ENCODE measurements around the gene RPGRIP1L. TPM values are rescaled to one million over a fixed set of nuclear protein-coding genes. Genes with fewer than 3 reads are reported as not detected.
"Not testable (repeated sequence)": the region's sequence is repeated elsewhere in the genome, so short reads cannot be mapped to it uniquely, and the experiment has no call there.

RPGRIP1L gene
- total RNA-seq, 1 donor from 2014 or later = 1.7 TPM

DNA sequence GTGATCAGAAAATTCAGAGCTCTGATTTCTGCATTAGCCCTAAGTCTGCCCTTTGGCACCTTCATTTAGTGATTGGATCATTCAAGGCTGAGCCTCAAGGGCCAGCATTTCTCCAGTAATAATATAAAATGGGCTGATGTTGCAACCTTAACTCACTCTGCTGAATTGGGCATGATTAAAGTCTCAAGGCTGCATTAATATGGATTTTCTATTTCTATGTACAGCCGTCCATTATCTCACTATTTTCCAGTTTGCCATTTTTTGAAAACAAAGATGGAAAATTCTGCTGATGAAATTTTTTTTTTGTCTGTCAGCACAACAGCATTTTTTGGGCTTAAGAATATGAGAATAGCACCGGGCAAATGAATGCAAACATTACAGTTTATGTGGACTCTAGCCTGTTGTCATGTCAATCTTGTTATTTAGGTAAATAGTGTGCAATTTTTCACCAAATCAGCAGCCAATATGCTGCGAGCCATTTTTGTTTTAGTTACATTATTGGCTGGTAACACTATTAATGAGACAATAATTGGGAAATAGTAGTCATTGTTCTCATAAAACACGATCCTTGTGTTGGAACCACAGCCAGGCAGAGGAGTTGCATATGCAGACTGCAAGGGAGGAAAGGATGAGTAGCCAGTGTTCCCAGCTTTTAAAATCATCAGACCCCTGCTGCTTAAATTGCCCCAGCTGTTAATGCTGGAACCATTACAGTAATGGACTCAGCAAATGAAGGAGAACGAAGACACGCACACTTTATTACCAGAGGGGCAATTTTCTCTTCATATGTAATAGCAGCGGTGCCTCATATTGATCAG lies 10.8 kb upstream of the RPGRIP1L start:
- DNase-seq = no peak
- intact Hi-C loops (cut with micrococcal nuclease) = no loop called here
- ATAC-seq = peak; percentile 72

DNA sequence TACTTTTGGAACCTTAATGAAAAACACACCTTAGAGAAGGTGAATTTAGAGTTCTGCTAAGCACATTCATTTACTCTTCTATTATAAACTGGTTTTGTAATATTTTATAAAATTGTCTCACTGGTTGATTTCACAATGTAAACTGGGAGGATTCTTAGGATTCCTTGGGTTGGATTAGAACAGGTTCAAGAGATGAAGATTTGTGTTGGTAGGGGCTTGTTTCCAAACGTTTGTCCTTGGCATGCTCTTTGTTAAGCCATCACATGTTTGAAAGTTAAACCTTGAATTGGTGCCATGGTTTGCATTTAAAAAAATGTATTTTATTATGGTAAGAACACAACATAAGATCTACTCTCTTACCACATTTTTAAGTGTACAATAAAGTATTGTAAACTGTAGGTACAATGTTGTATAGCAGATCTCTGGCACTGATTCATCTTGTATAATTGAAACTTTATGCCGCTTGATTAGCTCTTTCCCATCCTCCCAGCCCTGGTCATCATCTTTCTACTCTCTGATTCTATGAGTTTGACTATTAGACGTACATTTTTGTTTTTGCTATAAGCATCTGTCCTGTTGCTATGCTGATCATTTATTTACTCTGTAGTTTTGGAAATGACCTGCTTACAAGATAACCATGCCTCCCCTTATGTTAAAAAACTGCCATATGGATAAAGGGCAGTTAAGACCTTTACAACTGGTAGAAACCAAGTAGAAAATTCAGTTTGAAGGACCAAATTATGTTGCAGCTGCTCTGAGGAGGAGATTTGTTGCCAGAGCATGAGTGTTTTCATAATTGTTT lies 9.9 kb upstream of the RPGRIP1L start:
- intact Hi-C loops (cut with micrococcal nuclease) = no loop called here
- DNase-seq = no peak
- no peak for ATAC-seq

DNA sequence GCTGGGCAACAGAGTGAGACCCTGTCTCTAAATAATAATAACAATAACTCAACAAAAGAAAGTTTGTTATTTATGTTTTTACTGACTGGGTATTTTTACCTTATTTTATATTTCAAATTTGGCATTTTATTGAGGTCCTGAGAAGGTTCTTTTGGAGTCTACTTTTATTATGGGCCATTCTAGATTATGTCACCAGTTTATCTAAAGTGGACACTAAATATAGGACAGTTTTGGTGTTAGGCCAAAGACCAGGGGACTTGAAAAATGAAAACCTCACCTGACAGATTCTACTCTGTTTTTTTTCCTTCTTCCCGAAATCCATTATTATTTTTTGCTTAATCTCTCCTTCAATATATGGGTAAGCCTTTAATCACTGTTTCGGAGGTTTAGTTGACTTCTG lies 8.4 kb upstream of the RPGRIP1L start:
- intact Hi-C loops (cut with micrococcal nuclease) = no loop called here
- peak; percentile 52 for ATAC-seq
- DNase-seq = no peak

DNA sequence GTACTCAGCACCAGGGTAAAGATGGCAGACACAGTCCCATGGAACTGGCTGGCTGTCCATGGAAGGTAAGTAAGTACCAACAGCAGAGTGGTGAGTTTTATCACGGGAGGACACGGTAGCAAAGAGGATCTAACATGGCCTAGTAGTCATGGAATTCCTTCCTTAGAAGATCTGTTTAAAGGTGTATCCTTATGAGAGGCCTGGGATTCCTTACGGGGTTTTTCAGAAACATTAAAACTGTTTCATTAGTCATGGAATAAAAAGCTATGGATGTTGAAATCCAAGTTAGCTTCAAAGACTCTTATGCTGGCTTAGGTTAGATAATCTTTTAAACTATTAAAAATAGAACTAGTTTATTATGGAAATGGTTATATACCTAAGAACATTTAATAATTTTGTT lies 7.7 kb upstream of the RPGRIP1L start:
- DNase-seq (no peak), ATAC-seq (no peak)
- intact Hi-C loops (cut with micrococcal nuclease) = no loop called here

DNA sequence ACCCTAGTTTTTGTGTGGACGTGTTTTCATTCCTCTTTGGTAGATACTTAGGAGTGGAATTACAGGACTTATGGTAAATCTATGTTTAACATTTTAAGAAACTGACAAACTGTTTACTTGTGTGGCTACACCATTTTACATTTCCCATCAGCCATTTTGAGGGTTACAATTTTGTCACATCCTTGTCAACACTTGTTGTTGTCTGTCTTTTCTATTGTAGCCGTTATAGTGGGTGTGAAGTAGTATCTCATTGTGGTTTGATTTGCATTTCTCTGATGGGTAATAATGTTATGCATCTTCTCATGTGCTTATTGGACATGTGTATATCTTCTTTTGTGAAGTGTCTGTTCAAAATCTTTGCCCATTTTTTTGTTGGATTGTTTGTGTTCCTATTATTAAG lies 4.8 kb upstream of the RPGRIP1L start:
- intact Hi-C loops (cut with micrococcal nuclease) = no loop called here
- DNase-seq (no peak), ATAC-seq (no peak)

DNA sequence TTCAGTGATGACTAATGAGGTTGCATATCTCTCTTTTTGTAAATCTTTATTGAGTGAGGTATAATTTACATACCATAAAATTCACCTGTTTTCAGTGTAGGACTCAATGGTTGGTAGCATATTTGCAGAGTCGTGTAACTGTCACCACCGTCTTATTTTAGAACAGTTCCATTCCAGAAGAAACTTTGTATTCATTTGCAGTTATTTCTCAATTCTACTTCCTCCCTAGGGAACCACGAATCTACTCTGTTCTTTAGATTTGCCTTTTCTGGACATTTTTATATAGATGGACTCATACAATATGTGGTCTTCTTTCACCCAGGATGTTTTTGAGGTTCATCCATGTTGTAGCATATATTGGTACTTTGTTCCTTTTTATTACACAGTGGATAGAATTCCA lies 4.0 kb upstream of the RPGRIP1L start:
- intact Hi-C loops (cut with micrococcal nuclease) = no loop called here
- DNase-seq (no peak), ATAC-seq (no peak)

DNA sequence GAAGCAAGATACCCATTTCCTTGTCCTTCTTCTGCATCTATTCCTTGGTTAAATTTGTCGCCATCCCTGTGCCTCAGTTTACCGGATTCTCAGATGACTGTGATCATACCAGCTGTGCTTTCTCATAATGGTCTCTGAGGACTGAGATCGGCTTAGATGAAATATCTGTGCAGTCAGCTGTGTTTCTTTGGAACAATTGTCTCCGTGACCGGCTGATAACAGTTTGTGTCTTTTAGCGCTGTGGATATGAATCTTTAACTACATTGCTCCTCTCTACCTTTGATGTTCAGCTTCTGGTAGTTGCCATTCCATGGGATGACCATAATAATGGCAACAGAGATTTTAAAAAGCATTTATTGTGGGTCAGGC lies 770 bp upstream of the RPGRIP1L start:
- intact Hi-C loops (cut with micrococcal nuclease) = no loop called here
- no peak for ATAC-seq
- no peak for DNase-seq

DNA sequence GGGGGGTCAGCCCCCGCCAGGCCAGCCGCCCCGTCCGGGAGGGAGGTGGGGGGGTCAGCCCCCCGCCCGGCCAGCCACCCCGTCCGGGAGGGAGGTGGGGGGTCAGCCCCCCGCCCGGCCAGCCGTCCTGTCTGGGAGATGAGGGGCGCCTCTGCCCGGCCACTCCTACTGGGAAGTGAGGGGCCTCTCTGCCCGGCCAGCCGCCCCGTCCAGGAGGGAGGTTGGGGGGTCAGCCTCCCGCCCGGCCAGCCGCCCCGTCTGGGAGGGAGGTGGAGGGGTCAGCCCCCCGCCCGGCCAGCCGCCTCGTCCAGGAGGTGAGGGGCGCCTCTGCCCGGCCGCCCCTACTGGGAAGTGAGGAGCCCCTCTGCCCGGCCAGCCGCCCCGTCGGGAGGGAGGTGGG lies 5.4 kb downstream of the RPGRIP1L start:
- intact Hi-C loops (cut with micrococcal nuclease); ATAC-seq; DNase-seq: not testable (repeated sequence)

DNA sequence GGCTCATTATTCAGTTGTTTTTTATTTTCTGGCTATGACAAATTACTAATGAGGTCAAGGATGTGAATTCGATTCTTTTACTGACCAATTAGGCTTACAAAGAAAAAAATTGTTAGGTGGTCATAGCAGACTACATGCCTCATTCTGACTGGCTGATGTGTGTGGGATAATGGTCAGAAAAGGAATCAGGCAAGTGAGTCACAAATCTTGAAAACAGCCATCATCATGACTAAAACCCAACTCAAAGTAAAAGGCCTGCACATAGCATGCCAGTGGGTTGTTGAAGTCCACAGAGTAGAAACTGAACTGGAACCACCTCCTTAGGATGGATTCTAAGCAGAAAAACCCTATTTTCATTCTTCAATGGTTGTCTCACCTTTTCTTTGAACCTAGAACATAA lies 8.6 kb downstream of the RPGRIP1L start:
- no peak for ATAC-seq

DNA sequence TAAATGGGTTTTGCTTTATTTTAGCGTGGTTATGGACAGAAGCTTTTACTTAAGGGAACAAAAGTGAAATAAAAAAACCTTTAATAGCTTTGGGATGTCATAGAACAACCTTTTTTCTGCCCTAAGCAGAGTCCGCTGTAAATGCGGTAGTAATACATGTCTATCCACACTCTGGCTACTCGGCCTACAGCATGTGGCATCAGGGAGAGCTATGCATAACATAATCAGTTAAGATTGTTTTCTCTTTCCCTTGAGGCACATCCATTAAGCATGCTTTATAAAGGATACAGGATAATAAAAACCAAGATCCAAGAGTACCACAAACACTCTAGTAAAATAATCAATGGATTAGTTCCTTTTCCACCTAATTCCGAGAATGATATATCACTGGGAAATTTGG lies 10.3 kb downstream of the RPGRIP1L start:
- no peak for DNase-seq
- intact Hi-C loops (cut with micrococcal nuclease) = no loop called here

More for the DNA sequence above, 8.6 kb downstream of the RPGRIP1L start:
- intact Hi-C loops (cut with micrococcal nuclease) = no loop called here
- DNase-seq = no peak

DNA sequence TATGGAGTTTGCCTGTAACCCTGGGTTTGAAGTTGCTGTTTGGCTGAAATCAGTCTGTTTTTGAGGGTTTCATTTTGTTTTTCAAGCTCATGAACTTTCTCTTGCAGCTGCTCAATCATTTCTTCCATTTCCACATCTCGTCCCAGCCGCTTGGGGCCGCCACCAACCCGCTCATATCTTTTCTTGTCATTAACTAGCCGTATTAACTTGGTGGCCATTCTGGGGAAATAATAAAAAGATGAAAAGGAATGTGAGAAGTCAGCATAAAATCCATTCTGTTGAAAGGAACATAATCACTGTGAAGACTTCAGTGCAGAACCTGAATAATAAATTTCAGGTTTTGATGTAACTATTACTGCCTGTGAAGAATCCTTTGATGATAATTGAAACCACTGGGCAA lies 11.5 kb downstream of the RPGRIP1L start:
- ATAC-seq = no peak
- DNase-seq = no peak
- intact Hi-C loops (cut with micrococcal nuclease) = no loop called here

More for the DNA sequence above, 10.3 kb downstream of the RPGRIP1L start:
- ATAC-seq = no peak

DNA sequence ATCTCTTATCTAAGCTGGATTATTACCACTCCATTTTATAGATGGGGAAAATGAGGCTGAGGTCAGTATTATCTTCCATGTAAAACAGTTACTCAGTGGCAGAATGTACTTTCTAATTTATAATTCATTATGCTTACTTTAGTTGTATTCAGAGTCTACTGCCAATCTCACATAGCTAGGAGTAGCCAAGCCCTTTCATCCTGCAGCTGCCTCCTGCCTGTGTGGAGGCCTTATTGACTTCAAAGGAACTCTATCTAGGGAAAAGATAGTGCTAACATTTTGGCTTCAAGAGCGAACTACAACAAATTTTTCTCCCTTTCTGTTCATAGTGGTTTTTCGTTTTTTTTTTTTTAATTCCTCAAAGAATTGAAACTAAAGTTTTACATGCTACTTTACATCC lies 12.9 kb downstream of the RPGRIP1L start:
- DNase-seq = no peak
- no peak for ATAC-seq
- intact Hi-C loops (cut with micrococcal nuclease) = no loop called here

DNA sequence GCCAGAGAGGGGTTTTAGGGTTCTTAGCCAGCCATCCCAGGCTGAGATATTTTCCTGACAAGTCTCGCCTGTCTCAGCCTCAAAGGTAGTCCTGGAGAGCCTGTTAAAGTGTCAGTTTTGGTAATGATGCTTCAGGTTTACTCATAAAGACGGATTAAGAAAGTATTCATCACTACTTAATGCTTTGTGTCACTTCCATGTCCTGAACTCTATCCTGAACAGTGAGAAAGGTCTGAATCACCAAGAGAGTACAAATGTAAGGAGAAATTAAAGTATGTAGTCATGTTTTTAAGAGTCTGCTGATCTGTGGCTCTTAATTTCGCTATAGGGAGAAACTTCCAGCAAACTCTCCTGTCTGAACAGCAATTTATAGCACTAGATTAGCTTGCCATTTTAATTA lies 14.0 kb downstream of the RPGRIP1L start:
- DNase-seq = no peak
- ATAC-seq = no peak
- intact Hi-C loops (cut with micrococcal nuclease) = no loop called here

DNA sequence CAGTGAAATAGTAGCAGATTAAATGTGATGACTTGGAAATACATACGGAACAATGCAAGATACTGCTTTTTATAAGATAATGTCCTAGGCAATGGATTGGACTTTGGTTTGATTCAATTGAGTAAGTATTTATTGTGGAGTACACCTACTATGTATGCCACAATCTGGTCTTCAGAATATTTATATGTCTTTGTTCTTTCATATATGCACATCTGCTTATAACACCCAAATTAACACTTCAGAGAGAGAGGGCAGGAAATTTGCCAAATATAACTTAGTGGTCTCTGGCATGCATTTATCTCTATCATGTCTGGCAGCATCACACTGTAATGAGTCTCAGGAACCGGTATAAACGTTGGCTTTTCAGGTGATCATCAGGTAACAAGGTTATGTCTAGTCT lies 16.9 kb downstream of the RPGRIP1L start:
- intact Hi-C loops (cut with micrococcal nuclease) = no loop called here

DNA sequence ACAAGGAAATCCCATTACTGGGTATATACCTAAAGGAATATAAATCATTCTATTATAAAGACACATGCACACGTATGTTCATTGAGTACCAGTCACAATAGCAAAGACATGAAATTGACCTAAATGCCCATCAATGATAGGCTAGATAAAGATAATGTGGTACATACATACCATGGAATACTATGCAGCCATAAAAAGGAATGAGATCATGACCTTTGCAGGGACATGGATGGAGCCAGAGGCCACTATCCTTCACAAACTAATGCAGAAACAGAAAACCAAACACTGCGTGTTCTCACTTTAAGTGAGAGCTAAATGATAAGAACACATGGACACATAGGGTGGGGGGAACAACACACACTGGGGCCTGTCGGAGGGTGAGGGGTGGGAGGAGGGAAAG lies 18.3 kb downstream of the RPGRIP1L start:
- DNase-seq; ATAC-seq; intact Hi-C loops (cut with micrococcal nuclease): not testable (repeated sequence)

More for the DNA sequence above, 16.9 kb downstream of the RPGRIP1L start:
- DNase-seq = no peak
- no peak for ATAC-seq

DNA sequence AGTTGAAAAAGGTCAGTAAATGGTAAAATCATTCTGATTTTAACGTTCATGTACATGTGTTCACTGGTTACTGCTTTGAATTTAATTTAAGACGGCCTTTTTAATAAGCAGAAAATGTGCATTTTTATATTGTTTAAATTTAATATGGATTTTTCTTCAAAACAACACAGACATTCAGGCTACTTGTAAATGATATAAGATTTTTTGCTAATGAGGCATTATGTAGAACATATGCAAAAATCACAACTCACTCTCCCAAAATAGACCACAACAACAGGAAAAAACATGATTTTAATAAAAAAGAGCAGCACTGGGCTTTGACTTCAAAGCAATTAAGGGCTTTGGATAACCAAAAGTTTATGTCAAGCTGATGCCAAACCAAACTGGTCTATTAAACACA lies 22.3 kb downstream of the RPGRIP1L start:
- no peak for ATAC-seq
- intact Hi-C loops (cut with micrococcal nuclease) = no loop called here
- no peak for DNase-seq

DNA sequence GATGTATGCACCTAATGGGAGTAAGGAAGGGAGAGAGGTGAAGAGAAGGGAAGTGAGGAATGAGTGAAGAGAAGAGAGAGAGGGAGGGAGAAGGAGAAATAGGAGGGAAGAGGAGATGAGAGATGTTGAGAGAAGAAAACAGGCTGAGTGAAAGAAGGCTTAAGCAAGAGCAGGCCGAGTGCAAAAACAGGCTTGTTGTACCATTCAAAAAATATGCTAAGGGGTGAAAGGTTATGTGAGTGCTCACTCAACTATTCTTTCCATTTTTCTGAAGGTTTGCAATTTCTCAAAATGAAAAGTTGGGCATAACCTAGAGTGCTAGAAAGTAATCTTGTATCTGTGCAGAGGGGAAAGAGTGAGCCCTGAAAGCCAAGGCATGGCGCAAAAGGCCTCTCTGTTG lies 22.9 kb downstream of the RPGRIP1L start:
- intact Hi-C loops (cut with micrococcal nuclease) = no loop called here
- ATAC-seq = no peak
- DNase-seq = no peak

DNA sequence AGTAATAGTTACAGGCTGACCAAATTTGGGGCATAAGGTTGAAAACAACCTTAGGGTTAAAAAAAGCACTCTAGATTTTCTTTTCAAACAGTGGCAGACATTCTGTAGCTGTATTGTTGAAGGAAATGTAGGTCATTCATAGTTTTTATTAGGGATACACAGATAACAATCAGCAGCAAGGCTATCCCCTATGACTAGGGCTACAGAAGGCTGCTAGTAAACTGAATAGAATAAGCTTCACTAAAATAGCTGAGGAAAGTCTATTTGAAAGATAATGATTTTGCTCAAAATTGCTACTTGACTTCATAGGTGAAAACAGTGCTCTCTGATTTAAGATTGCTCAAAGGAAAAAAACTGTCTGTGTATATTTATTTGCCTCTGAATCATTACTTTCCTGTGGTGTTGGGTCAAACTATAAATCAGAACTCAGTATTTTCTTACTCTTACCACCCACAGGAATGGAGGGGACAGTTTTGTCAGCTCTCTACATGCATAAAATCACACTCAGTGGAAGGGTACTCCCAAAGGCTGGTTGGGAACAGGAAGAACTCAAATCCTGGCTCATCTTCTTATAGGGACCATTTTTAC lies 24.8 kb downstream of the RPGRIP1L start:
- ATAC-seq (no peak), DNase-seq (no peak)
- intact Hi-C loops (cut with micrococcal nuclease) = no loop called here

DNA sequence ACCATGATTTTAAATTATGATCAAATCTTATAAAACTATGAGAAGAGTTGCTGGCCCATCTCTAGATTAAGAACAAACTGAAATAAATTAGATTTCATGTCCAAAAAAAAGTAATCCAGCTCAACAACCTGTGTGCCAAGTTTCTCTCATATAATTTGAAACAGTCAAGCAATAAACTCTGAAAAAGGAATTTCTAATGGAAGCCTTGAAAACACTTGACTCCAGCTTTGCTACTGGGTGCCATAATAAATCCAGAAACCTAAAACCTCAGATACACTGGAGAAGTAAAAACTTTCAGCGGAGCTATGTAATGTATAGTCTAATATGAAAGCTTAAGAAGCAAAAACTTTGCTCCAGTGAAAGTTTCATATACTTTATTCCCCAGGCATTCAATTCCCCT lies 25.5 kb downstream of the RPGRIP1L start:
- DNase-seq (no peak), ATAC-seq (no peak)
- intact Hi-C loops (cut with micrococcal nuclease) = no loop called here

DNA sequence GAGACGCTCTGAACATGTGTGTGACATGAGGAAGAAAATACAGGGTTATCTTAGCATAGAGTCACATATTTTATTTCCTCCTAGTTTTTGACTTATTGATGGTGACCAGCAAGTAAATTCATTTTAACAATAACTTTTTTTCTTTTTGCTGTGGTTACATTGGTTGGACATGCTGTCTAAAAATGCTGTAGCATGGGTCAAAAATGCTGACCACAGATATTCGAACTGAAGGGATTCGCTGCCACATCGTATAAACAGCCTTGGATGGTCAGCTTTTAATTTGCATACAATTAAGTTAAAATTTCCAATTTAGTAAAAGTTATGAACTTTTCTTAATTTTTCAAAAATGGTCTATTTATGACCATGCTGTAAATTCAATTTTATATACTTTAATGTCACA lies 30.5 kb downstream of the RPGRIP1L start:
- intact Hi-C loops (cut with micrococcal nuclease) = no loop called here
- no peak for ATAC-seq
- no peak for DNase-seq

Measured in left ventricle myocardium superior (tissue), 1 donor.